ENCODE data around the gene HLA-DRB5.
"Not testable (repeated sequence)": the region's sequence is repeated elsewhere in the genome, so short reads cannot be mapped to it uniquely, and the experiment has no call there.

Gene HLA-DRB5

DNA sequence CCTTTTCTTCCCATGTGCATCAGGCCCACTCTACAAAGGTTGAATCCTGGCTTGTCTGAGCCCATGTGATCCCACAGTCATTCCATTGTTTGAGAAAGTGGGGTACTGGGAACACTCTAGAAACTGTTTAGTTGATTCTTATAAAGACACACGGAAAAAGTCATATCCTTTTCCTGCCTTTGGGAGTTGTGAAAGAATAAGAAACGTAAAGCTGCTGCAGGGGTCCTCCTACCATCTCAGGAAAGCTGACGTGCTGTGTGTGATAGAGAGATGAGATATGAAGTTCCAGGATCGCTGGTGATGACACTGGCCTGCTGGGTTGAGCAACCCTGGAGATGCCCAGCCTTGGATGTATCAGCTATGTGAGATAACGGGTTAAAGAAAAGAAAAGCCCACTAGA is 21.3 kb upstream of the HLA-DRB5 start:
- TF ChIP-seq, protein P1, sequence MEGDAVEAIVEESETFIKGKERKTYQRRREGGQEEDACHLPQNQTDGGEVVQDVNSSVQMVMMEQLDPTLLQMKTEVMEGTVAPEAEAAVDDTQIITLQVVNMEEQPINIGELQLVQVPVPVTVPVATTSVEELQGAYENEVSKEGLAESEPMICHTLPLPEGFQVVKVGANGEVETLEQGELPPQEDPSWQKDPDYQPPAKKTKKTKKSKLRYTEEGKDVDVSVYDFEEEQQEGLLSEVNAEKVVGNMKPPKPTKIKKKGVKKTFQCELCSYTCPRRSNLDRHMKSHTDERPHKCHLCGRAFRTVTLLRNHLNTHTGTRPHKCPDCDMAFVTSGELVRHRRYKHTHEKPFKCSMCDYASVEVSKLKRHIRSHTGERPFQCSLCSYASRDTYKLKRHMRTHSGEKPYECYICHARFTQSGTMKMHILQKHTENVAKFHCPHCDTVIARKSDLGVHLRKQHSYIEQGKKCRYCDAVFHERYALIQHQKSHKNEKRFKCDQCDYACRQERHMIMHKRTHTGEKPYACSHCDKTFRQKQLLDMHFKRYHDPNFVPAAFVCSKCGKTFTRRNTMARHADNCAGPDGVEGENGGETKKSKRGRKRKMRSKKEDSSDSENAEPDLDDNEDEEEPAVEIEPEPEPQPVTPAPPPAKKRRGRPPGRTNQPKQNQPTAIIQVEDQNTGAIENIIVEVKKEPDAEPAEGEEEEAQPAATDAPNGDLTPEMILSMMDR (IDR thresholded peaks at IDR 0.05; ENCODE audit: low read depth, low read length, missing control alignments): no peak
- H3K4me3 ChIP-seq (replicated peaks; ENCODE audit: low read depth, low read length): no peak overlapping the region
- DNase-seq (ENCODE audit: extremely low read depth, low read depth): no peak

DNA sequence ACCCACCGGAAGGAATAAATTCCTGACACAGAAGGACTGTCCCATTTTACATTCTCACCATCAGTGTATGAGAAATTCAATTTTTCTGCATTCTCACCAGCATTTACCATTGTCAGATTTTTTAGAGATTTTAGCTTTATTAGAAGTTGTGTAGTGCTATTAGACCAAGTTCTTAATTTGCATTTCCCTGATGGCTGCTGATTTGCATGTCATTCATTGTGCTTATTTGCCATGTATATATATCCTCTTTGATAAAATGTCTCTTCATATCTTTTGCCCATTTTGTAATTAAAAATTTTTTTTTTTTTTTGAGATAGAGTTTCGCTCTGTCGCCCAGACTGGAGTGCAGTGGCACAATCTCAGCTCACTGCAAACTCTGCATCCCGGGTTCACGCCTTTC is 9.8 kb upstream of the HLA-DRB5 start:
- no peak for DNase-seq (ENCODE audit: extremely low read depth, low read depth)
- TF ChIP-seq, protein P1 (IDR thresholded peaks at IDR 0.05; ENCODE audit: low read depth, low read length, missing control alignments): no peak

DNA sequence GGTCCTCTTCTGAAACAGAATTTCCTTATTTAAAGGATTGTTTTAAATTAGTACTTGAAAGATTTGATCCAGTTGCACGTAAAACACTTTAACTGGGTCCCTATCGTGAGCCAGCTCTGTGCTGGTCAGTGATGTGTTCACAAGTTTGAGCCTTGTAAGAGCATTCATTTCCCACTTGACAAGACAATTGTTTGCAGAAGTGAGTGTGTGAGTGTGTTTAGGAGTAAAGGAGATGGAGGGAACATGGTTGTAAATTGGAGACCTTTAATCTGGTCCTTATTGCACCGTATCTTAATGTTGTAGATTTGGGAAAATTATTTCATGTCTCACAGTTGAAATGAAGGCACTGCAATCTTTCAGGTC is 325 bp upstream of the HLA-DRB5 start:
- DNase-seq (ENCODE audit: extremely low read depth, low read depth); H3K4me3 ChIP-seq (replicated peaks; ENCODE audit: low read depth, low read length): not testable (repeated sequence)

More for the DNA sequence above, 9.8 kb upstream of the HLA-DRB5 start:
- H3K4me3 ChIP-seq (replicated peaks; ENCODE audit: low read depth, low read length): no peak overlapping the region

DNA sequence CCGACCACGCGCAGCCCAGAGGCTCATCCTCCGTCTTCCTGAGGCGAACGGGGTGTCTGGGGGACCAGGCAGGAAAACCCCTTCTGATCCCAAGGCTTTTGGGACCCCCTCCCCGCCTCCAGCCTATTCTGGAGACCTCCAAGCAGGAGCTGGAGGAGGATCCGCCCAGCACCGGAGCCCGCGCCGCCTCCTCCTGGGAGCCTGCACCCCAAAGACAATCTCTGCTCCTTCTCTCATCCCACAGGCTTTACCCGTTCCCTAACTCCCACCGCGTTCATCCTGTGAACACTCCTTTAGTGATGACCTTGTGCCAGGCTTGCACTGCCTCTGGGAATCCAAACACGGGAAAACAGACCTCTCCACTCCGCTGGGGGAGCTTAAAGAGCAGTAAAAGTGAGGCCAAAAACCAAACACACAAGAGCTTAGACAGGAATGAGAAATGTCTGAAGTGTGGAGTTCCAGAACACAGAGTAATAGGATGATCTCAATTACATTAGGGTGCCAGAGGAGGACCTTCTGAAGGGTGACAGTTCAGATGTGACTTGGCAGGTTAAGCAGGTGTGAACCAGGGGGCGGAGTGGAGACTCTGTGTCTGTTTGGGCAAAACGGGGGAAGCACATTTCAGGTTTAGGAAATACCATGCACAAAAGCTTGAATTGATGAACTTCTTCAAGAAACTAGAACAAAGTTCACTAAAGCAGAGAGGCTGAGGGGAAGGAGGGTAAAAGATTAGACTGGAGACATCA is 7.6 kb downstream of the HLA-DRB5 start:
- DNase-seq (ENCODE audit: extremely low read depth, low read depth): no peak
- TF ChIP-seq, protein P1 (IDR thresholded peaks at IDR 0.05; ENCODE audit: low read depth, low read length, missing control alignments): no peak
- H3K4me3 ChIP-seq (replicated peaks; ENCODE audit: low read depth, low read length): no peak overlapping the region

DNA sequence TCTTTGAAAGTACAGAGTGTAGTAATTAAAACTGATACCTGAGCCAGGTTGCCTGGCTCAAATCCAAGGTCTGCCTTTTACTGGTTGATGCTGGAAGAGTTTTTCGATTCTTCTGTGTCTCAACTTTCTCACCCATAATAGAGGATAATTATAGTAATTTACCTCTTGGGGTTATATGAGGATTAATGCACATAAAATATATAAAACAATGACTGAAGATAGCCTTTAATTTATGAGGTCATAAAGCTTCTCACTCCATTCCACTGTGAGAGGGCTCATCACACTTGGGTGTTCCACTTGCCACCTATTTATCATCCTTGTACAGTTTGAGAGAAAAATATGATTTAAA is 10.2 kb downstream of the HLA-DRB5 start:
- TF ChIP-seq, protein P1 (IDR thresholded peaks at IDR 0.05; ENCODE audit: low read depth, low read length, missing control alignments): no peak
- H3K4me3 ChIP-seq (replicated peaks; ENCODE audit: low read depth, low read length): no peak overlapping the region
- no peak for DNase-seq (ENCODE audit: extremely low read depth, low read depth)

DNA sequence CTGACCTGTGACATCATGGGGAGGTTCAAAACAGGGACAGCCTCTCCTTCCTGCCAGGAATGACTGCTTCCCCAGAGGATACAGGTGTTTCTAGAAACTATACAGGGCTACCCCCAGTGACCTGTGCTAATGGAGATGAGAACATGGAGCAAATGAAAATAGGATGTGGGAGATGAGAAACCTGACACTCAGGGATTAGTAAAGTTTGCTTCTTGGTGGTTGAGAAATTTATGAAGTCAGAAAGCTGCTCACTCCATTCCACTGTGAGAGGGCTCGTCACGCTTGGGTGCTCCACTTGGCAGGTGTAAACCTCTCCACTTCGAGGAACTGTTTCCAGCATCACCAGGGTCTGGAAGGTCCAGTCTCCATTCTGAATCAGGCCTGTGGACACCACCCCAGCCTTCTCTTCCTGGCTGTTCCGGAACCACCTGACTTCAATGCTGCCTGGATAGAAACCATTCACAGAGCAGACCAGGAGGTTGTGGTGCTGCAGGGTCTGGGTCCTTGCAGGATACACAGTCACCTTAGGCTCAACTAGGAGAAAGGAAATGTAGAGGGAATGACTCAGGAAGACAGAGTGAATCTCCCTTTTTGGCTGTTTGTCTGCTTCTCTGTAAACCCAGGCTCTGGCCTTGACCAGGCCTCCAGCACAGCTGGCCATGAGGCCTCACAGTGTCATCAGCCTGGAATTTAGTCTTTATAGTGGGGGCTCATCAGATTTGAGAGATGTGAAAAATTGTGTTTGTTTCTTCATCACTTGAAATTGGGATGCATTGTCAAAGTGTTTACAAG is 10.8 kb downstream of the HLA-DRB5 start:
- DNase-seq (ENCODE audit: extremely low read depth, low read depth): no peak
- TF ChIP-seq, protein P1 (IDR thresholded peaks at IDR 0.05; ENCODE audit: low read depth, low read length, missing control alignments): no peak
- H3K4me3 ChIP-seq (replicated peaks; ENCODE audit: low read depth, low read length): no peak overlapping the region

DNA sequence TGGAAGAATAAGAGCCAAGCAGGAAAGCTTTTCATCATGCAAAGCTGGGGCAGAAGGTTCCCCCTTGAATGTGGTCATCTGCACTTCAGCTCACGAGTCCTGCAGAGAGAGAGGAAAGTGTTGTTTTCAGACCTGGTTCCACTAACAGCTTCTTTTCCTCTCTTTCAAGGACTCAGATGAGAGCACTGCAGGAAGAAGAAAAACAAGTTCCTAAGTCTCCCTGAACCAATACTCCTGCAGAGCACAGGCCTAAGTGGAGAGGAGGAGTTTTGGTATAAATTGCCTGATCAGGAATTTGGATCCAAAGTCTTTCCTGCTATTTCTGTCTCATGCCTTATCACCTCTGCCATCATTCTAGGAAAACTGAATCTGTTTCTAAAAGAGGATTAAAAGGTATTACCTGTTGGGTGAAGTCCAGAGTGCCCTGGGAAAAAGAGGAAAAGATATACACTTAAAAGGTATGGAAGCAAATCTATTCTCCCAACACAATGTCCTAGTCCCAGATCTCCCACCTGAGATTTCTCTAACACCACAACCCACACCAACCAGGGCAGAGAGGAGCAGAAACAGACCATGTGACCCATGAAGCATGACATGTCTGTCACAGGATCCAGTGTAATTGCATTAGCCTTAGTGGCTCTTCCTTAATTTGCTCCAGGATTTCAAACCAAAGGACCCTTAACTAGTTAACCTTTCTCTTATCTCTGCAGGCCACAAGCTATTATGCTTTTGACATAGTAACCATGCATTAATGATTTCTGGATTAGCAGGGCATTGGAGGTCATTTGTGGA is 12.2 kb downstream of the HLA-DRB5 start:
- no peak for DNase-seq (ENCODE audit: extremely low read depth, low read depth)
- TF ChIP-seq, protein P1 (IDR thresholded peaks at IDR 0.05; ENCODE audit: low read depth, low read length, missing control alignments): no peak
- no peak overlapping the region for H3K4me3 ChIP-seq (replicated peaks; ENCODE audit: low read depth, low read length)

All from HFF-Myc (cell line).